Measurements from ENCODE around the gene EBF3. TPM values are rescaled to one million over a fixed set of nuclear protein-coding genes. Genes with fewer than 3 reads are reported as not detected.

The EBF3 gene
- total and polyA plus RNA-seq, 9 of the 15 experiments (the other 6 are each of a cell fraction or from before 2014, with no cell fraction given) = not detected

- TF ChIP-seq VEZF1 (CRISPR knock-in tag; IDR thresholded peaks at IDR 0.05) (no peak), MITF (IDR thresholded peaks at IDR 0.05) (no peak), PML (IDR thresholded peaks at IDR 0.05; ENCODE audit: low read length) (no peak)
Measured at GRCh38 chr10:129837909-129838582, 126.0 kb downstream of the EBF3 start (continued).

- DNase-seq (ENCODE audit: extremely low read depth in 1 of 4, low spot score in 3 of 4) (no peak), FAIRE-seq (no peak), ATAC-seq (no peak)
- no peak overlapping the region for H3K4me3 ChIP-seq
- no peaks in the 10 kb centered on the region for H3K79me2 ChIP-seq (ENCODE audit: control insufficient read depth, insufficient read depth, low read length)
- intact Hi-C loops (cut with micrococcal nuclease) = no loop called here
- no peaks in the 10 kb centered on the region for H3K9me3 ChIP-seq (replicated peaks; ENCODE audit: control insufficient read depth, insufficient read depth, low read depth, low read length)
- 1% methylated on average over 7 of the region's 7 CpGs for WGBS (ENCODE audit: insufficient coverage, low coverage, missing lambda C conversion rate)
- in situ Hi-C loops (cut with MboI) = no loop called here
- ChIA-PET CTCF (ENCODE audit: low intra/inter-chr PET ratio) (no interaction called here), POLR2A (no interaction called here)
- peaks cover 0 to 40% of the 10 kb centered on the region in 2 experiments; a peak in 3 of 5 replicates for H3K27me3 ChIP-seq (ENCODE audit: control insufficient read depth in 2 of 2, insufficient read depth in 2 of 2, low read length in 2 of 2)
- H3K4me2 ChIP-seq (ENCODE audit: insufficient read depth, low read length) = no peak overlapping the region
- no peaks in the 10 kb centered on the region for H3K36me3 ChIP-seq (ENCODE audit: control insufficient read depth, insufficient read depth, low read length)
- BruUV-seq (replicated peaks) = no TSS peak
- no peaks in the 10 kb centered on the region for H3K9me1 ChIP-seq (ENCODE audit: control insufficient read depth, insufficient read depth, low read length)
- peaks cover 0 to 3% of the 10 kb centered on the region in 2 experiments; a peak in 1 of 5 replicates for H3K4me1 ChIP-seq (replicated peaks in 1 of 2; ENCODE audit: control insufficient read depth in 2 of 2, insufficient read depth in 2 of 2, low read length in 2 of 2)
- H3K27ac ChIP-seq (ENCODE audit: extremely low read depth, low read depth, low read length) = no peak overlapping the region
- no peak overlapping the region for H2AFZ ChIP-seq (ENCODE audit: low read depth, low read length)
- no peaks in the 10 kb centered on the region for H4K20me1 ChIP-seq (replicated peaks; ENCODE audit: control insufficient read depth, insufficient read depth, low read length)
- no peak overlapping the region for H3K9ac ChIP-seq (ENCODE audit: insufficient read depth in 1 of 2, low read depth in 2 of 2, low read length in 2 of 2)
- TF ChIP-seq RBM15 (IDR thresholded peaks at IDR 0.05; ENCODE audit: insufficient read depth, low read length) (no peak), DIDO1 (tag; IDR thresholded peaks at IDR 0.05; ENCODE audit: low read depth) (no peak), RBM34 (IDR thresholded peaks at IDR 0.05; ENCODE audit: borderline replicate concordance, insufficient read depth, low read length) (no peak), CEBPG (CRISPR knock-in tag; IDR thresholded peaks at IDR 0.05) (no peak), CEBPG (tag; conservative IDR thresholded peaks at IDR 0.05 in 1 of 2, IDR thresholded peaks at IDR 0.05 in 1 of 2) (no peak), NRF1 (conservative IDR thresholded peaks at IDR 0.05 in 1 of 2, IDR thresholded peaks at IDR 0.05 in 1 of 2) (no peak), HNRNPUL1 (IDR thresholded peaks at IDR 0.05; ENCODE audit: low read length) (no peak), MAFG (tag; conservative IDR thresholded peaks at IDR 0.05) (no peak), RNF219 (CRISPR knock-in tag; IDR thresholded peaks at IDR 0.05) (no peak), ZNF740 (CRISPR knock-in tag; IDR thresholded peaks at IDR 0.05) (no peak), ZNF740 (tag; IDR thresholded peaks at IDR 0.05) (no peak)
Measured at GRCh38 chr10:129836253-129836652, 127.8 kb downstream of the EBF3 start.
